ENCODE measurements around the gene HERC3. TPM values are rescaled to one million over a fixed set of nuclear protein-coding genes. Genes with fewer than 3 reads are reported as not detected.

The HERC3 gene
- total and polyA plus RNA-seq, 2 experiments from 2014 or later = 2.2 to 2.4 TPM

DNA sequence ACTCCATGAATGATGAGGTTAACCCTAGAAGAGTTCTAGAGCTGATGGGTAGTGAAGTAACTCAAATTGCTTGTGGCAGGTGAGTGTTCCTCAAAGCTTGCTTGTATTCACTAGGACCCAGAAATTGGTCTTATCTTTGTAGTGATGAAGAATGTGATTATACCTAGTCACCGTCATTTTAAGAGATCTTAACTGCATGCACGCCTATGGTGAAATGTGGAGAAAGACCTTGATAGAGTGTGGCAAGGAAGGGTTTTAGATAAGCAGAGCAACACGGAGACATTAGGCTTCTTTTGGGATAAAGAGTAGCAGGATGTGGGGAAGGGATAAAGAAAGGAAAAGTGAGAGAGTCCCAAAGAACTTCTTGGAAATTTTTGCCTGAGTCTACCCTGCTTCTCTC is 62.9 kb downstream of the HERC3 start:
- Mint-ChIP-seq H3K4me1 (peaks cover 17% of the 10 kb centered on the region; the same call in 2 of the 3 replicates), H3K9me3 (no peaks in the 10 kb centered on the region; the same call in 2 of the 3 replicates)

More for the DNA sequence above, 62.9 kb downstream of the HERC3 start:
- ATAC-seq (no peak), DNase-seq (ENCODE audit: low spot score) (no peak)
- no peaks in the 10 kb centered on the region for H3K79me2 ChIP-seq (replicated peaks; ENCODE audit: insufficient read depth)
- H3K4me1 ChIP-seq (ENCODE audit: insufficient read depth) = peaks cover 12% of the 10 kb centered on the region
- no peak overlapping the region for H2AFZ ChIP-seq
- H3K27ac ChIP-seq (ENCODE audit: low read depth) = no peak overlapping the region
- no peak overlapping the region for H3K4me2 ChIP-seq
- peaks cover 6% of the 10 kb centered on the region for H3K27me3 Mint-ChIP-seq (ENCODE audit: insufficient read depth, low read depth, poor library complexity)
- no peaks in the 10 kb centered on the region for H4K20me1 ChIP-seq (replicated peaks; ENCODE audit: insufficient read depth)
- no peaks in the 10 kb centered on the region for H3F3A ChIP-seq (replicated peaks; ENCODE audit: low read depth)
- H3K27ac Mint-ChIP-seq = no peak overlapping the region
- H3K27me3 ChIP-seq (ENCODE audit: insufficient read depth) = no peaks in the 10 kb centered on the region
- no peaks in the 10 kb centered on the region for H3K36me3 ChIP-seq (ENCODE audit: insufficient read depth)
- H3K9me2 ChIP-seq (ENCODE audit: insufficient read depth) = no peaks in the 10 kb centered on the region
- H3K36me3 Mint-ChIP-seq (ENCODE audit: low read depth) = no peaks in the 10 kb centered on the region; the same call in 2 of the 3 replicates
- H3K4me3 ChIP-seq = no peak overlapping the region
- no peak overlapping the region for H3K4me3 Mint-ChIP-seq
- TF ChIP-seq, protein P1, sequence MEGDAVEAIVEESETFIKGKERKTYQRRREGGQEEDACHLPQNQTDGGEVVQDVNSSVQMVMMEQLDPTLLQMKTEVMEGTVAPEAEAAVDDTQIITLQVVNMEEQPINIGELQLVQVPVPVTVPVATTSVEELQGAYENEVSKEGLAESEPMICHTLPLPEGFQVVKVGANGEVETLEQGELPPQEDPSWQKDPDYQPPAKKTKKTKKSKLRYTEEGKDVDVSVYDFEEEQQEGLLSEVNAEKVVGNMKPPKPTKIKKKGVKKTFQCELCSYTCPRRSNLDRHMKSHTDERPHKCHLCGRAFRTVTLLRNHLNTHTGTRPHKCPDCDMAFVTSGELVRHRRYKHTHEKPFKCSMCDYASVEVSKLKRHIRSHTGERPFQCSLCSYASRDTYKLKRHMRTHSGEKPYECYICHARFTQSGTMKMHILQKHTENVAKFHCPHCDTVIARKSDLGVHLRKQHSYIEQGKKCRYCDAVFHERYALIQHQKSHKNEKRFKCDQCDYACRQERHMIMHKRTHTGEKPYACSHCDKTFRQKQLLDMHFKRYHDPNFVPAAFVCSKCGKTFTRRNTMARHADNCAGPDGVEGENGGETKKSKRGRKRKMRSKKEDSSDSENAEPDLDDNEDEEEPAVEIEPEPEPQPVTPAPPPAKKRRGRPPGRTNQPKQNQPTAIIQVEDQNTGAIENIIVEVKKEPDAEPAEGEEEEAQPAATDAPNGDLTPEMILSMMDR (conservative IDR thresholded peaks at IDR 0.05; ENCODE audit: low read depth in 2 of 2) = no peak
- TF ChIP-seq CREB1 (CRISPR knock-in tag; IDR thresholded peaks at IDR 0.05; ENCODE audit: low read depth) (no peak), JUNB (IDR thresholded peaks at IDR 0.05; ENCODE audit: unreplicated experiment) (no peak), NANOG (IDR thresholded peaks at IDR 0.05; ENCODE audit: borderline replicate concordance) (no peak), ZNF331 (CRISPR knock-in tag; IDR thresholded peaks at IDR 0.05; ENCODE audit: low read depth) (no peak), EZH2 (IDR thresholded peaks at IDR 0.05; ENCODE audit: low read depth, unreplicated experiment) (no peak), STAT1 (IDR thresholded peaks at IDR 0.05; ENCODE audit: unreplicated experiment) (no peak), POLR2AphosphoS5 (IDR thresholded peaks at IDR 0.05; ENCODE audit: low read depth) (no peak), ZNF114 (CRISPR knock-in tag; IDR thresholded peaks at IDR 0.05) (no peak)
- TF ChIP-seq, protein P2, sequence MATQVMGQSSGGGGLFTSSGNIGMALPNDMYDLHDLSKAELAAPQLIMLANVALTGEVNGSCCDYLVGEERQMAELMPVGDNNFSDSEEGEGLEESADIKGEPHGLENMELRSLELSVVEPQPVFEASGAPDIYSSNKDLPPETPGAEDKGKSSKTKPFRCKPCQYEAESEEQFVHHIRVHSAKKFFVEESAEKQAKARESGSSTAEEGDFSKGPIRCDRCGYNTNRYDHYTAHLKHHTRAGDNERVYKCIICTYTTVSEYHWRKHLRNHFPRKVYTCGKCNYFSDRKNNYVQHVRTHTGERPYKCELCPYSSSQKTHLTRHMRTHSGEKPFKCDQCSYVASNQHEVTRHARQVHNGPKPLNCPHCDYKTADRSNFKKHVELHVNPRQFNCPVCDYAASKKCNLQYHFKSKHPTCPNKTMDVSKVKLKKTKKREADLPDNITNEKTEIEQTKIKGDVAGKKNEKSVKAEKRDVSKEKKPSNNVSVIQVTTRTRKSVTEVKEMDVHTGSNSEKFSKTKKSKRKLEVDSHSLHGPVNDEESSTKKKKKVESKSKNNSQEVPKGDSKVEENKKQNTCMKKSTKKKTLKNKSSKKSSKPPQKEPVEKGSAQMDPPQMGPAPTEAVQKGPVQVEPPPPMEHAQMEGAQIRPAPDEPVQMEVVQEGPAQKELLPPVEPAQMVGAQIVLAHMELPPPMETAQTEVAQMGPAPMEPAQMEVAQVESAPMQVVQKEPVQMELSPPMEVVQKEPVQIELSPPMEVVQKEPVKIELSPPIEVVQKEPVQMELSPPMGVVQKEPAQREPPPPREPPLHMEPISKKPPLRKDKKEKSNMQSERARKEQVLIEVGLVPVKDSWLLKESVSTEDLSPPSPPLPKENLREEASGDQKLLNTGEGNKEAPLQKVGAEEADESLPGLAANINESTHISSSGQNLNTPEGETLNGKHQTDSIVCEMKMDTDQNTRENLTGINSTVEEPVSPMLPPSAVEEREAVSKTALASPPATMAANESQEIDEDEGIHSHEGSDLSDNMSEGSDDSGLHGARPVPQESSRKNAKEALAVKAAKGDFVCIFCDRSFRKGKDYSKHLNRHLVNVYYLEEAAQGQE (IDR thresholded peaks at IDR 0.05; ENCODE audit: unreplicated experiment) = no peak
- TF ChIP-seq, protein P3, sequence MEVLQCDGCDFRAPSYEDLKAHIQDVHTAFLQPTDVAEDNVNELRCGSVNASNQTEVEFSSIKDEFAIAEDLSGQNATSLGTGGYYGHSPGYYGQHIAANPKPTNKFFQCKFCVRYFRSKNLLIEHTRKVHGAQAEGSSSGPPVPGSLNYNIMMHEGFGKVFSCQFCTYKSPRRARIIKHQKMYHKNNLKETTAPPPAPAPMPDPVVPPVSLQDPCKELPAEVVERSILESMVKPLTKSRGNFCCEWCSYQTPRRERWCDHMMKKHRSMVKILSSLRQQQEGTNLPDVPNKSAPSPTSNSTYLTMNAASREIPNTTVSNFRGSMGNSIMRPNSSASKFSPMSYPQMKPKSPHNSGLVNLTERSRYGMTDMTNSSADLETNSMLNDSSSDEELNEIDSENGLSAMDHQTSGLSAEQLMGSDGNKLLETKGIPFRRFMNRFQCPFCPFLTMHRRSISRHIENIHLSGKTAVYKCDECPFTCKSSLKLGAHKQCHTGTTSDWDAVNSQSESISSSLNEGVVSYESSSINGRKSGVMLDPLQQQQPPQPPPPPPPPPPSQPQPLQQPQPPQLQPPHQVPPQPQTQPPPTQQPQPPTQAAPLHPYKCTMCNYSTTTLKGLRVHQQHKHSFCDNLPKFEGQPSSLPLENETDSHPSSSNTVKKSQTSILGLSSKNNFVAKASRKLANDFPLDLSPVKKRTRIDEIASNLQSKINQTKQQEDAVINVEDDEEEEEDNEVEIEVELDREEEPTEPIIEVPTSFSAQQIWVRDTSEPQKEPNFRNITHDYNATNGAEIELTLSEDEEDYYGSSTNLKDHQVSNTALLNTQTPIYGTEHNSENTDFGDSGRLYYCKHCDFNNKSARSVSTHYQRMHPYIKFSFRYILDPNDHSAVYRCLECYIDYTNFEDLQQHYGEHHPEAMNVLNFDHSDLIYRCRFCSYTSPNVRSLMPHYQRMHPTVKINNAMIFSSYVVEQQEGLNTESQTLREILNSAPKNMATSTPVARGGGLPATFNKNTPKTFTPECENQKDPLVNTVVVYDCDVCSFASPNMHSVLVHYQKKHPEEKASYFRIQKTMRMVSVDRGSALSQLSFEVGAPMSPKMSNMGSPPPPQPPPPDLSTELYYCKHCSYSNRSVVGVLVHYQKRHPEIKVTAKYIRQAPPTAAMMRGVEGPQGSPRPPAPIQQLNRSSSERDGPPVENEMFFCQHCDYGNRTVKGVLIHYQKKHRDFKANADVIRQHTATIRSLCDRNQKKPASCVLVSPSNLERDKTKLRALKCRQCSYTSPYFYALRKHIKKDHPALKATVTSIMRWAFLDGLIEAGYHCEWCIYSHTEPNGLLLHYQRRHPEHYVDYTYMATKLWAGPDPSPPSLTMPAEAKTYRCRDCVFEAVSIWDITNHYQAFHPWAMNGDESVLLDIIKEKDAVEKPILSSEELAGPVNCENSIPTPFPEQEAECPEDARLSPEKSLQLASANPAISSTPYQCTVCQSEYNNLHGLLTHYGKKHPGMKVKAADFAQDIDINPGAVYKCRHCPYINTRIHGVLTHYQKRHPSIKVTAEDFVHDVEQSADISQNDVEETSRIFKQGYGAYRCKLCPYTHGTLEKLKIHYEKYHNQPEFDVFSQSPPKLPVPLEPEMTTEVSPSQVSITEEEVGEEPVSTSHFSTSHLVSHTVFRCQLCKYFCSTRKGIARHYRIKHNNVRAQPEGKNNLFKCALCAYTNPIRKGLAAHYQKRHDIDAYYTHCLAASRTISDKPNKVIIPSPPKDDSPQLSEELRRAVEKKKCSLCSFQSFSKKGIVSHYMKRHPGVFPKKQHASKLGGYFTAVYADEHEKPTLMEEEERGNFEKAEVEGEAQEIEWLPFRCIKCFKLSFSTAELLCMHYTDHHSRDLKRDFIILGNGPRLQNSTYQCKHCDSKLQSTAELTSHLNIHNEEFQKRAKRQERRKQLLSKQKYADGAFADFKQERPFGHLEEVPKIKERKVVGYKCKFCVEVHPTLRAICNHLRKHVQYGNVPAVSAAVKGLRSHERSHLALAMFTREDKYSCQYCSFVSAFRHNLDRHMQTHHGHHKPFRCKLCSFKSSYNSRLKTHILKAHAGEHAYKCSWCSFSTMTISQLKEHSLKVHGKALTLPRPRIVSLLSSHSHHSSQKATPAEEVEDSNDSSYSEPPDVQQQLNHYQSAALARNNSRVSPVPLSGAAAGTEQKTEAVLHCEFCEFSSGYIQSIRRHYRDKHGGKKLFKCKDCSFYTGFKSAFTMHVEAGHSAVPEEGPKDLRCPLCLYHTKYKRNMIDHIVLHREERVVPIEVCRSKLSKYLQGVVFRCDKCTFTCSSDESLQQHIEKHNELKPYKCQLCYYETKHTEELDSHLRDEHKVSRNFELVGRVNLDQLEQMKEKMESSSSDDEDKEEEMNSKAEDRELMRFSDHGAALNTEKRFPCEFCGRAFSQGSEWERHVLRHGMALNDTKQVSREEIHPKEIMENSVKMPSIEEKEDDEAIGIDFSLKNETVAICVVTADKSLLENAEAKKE (CRISPR knock-in tag; IDR thresholded peaks at IDR 0.05) = no peak
- TF ChIP-seq, protein P4, sequence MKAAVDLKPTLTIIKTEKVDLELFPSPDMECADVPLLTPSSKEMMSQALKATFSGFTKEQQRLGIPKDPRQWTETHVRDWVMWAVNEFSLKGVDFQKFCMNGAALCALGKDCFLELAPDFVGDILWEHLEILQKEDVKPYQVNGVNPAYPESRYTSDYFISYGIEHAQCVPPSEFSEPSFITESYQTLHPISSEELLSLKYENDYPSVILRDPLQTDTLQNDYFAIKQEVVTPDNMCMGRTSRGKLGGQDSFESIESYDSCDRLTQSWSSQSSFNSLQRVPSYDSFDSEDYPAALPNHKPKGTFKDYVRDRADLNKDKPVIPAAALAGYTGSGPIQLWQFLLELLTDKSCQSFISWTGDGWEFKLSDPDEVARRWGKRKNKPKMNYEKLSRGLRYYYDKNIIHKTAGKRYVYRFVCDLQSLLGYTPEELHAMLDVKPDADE (IDR thresholded peaks at IDR 0.05) = no peak
